GM12878 (cell line): ENCODE measurements around the gene APCDD1. TPM values are rescaled to one million over a fixed set of nuclear protein-coding genes. Genes with fewer than 3 reads are reported as not detected.

Source experiments
- ATAC-seq: fragments of 200-7000 bp; cut with Tn5 transposase; 3 replicates; pipeline ENCODE4 v1.9.1; 2020; ENCODE audit warnings: mild to moderate bottlenecking, moderate library complexity
- BruUV-seq: library from RNA; stranded (reverse); fragments of 400-500 nt; replicated peaks from 2 replicates; lab custom pipeline; 2021; lab: Mats Ljungman, UMichigan
- CTCF ChIA-PET: fragments of 300-600 bp; sonication (Branson Sonifier 250); formaldehyde crosslinking; extraction: SDS; loops from one replicate; lab custom pipeline; 2021; ENCODE audit warnings: inconsistent platforms; lab: Yijun Ruan, JAX
- POLR2A ChIA-PET: fragments of 350-600 bp; formaldehyde crosslinking; extraction: SDS; loops from one replicate; lab custom pipeline; 2021; ENCODE audit warnings: inconsistent platforms; lab: Charles Lee
- RAD21 ChIA-PET: fragments of 300-600 bp; sonication (Branson Sonifier 250); formaldehyde crosslinking; loops from one replicate; lab custom pipeline; 2023; ENCODE audit warnings: antibody characterized with exemption; ENCODE audit not compliant: unreplicated experiment; lab: Charles Lee
- SMC1A ChIA-PET: fragments of 300-600 bp; sonication (Branson Sonifier 250); formaldehyde crosslinking; loops from one replicate; lab custom pipeline; 2023; ENCODE audit not compliant: unreplicated experiment, uncharacterized antibody; lab: Charles Lee
- DNase-seq: peaks from one replicate; pipeline ENCODE4 v3.0.0-alpha.2; 2011; ENCODE audit warnings: low read depth, low spot score
- FAIRE-seq: peaks from 3 replicates; lab custom pipeline; 2011; peaks lifted over from hg19 to GRCh38; lab: Jason Lieb, UNC
- H2AFZ ChIP-seq: 2 replicates; pipeline ENCODE4 v1.6.0; 2011; ENCODE audit warnings: low read depth, low read length, control low read depth; ENCODE audit not compliant: control insufficient read depth
- H3K27ac ChIP-seq: 2 replicates; pipeline ENCODE4 v1.5.1; 2011; ENCODE audit warnings: control low read depth; ENCODE audit not compliant: control insufficient read depth, insufficient read depth
- H3K27me3 ChIP-seq, 2 experiments: replicated peaks in 1 of 2; 2 replicates each; pipeline versions ENCODE4 v1.6.0 to v1.6.1; 2011; ENCODE audit warnings: low read length in 1 of 2; ENCODE audit not compliant: control insufficient read depth in 2 of 2, insufficient read depth in 2 of 2
- H3K36me3 ChIP-seq, 2 experiments: 2 replicates each; pipeline ENCODE4 v1.5.1; 2011; ENCODE audit warnings: low read length in 1 of 2; ENCODE audit not compliant: control insufficient read depth in 2 of 2, insufficient read depth in 2 of 2
- H3K4me1 ChIP-seq: 2 replicates; pipeline ENCODE4 v1.6.1; 2011; ENCODE audit warnings: mild to moderate bottlenecking, low read length, moderate library complexity, mixed read lengths; ENCODE audit not compliant: control insufficient read depth, insufficient read depth
- H3K4me2 ChIP-seq: 2 replicates; pipeline ENCODE4 v1.6.0; 2011; ENCODE audit warnings: control low read depth; ENCODE audit not compliant: control insufficient read depth, insufficient read depth
- H3K4me3 ChIP-seq: fragments of 200-600 bp; sonication (generic); 2 replicates; pipeline ENCODE4 v1.5.1; 2016
- H3K79me2 ChIP-seq: 2 replicates; pipeline ENCODE4 v1.6.0; 2011; ENCODE audit warnings: low read length; ENCODE audit not compliant: control insufficient read depth, insufficient read depth
- H3K9ac ChIP-seq: 2 replicates; pipeline ENCODE4 v1.8.0; 2011; ENCODE audit warnings: low read length, control low read depth, mixed read lengths; ENCODE audit not compliant: control insufficient read depth, insufficient read depth
- H3K9me3 ChIP-seq: replicated peaks from 3 replicates; pipeline ENCODE4 v1.5.1; 2011; ENCODE audit warnings: mild to moderate bottlenecking, low read length; ENCODE audit not compliant: control insufficient read depth, insufficient read depth
- H4K20me1 ChIP-seq: 2 replicates; pipeline ENCODE4 v1.6.0; 2011; ENCODE audit not compliant: control insufficient read depth, insufficient read depth
- CHD2 ChIP-seq: IDR thresholded peaks from 2 replicates; pipeline ENCODE4 v1.6.1; 2011; ENCODE audit warnings: low read depth, low read length, improper control_type of control experiment, borderline replicate concordance
- CHD4 ChIP-seq: fragments of 200-600 bp; sonication (generic); IDR thresholded peaks from 2 replicates; pipeline ENCODE4 v1.6.1; 2016; ENCODE audit warnings: mild to moderate bottlenecking
- HDGF ChIP-seq: fragments of 450-650 bp; IDR thresholded peaks from 2 replicates; pipeline ENCODE4 v1.6.1; 2016; ENCODE audit warnings: antibody characterized with exemption
- IKZF2 ChIP-seq, 2 experiments: fragments of 450-650 bp; IDR thresholded peaks; 2 replicates each; pipeline ENCODE4 v1.6.1; 2017; ENCODE audit warnings: mild to moderate bottlenecking in 2 of 2, moderate library complexity in 2 of 2
- LARP7 ChIP-seq: fragments of 450-650 bp; IDR thresholded peaks from 2 replicates; pipeline ENCODE4 v1.6.1; 2017; ENCODE audit warnings: mild to moderate bottlenecking
- MTA2 ChIP-seq: fragments of 450-650 bp; IDR thresholded peaks from 2 replicates; pipeline ENCODE4 v1.6.1; 2016; ENCODE audit warnings: low read depth, mild to moderate bottlenecking, moderate library complexity
- MXI1 ChIP-seq: fragments of 150-350 bp; IDR thresholded peaks from 2 replicates; pipeline ENCODE4 v1.6.1; 2011; ENCODE audit warnings: low read depth, mild to moderate bottlenecking, inconsistent platforms, low read length, improper control_type of control experiment
- POLR2A ChIP-seq: IDR thresholded peaks from 2 replicates; pipeline ENCODE4 v1.6.1; 2011; ENCODE audit warnings: low read depth, mild to moderate bottlenecking, low read length
- RAD51 ChIP-seq: fragments of 450-650 bp; IDR thresholded peaks from 2 replicates; pipeline ENCODE4 v1.6.1; 2016; ENCODE audit warnings: moderate library complexity, mild to moderate bottlenecking, inconsistent platforms
- RBBP5 ChIP-seq: fragments of 200-600 bp; sonication (generic); conservative IDR thresholded peaks from 2 replicates; pipeline ENCODE4 v1.6.1; 2016
- RELA ChIP-seq: fragments of 450-650 bp; IDR thresholded peaks from 2 replicates; pipeline ENCODE4 v1.8.0; 2014; ENCODE audit warnings: borderline replicate concordance; ENCODE audit not compliant: partially characterized antibody
- SP1 ChIP-seq: IDR thresholded peaks from one replicate; pipeline ENCODE4 v1.6.1; 2011; ENCODE audit warnings: low read depth, low read length
- SUZ12 ChIP-seq: fragments of 200-600 bp; sonication (generic); IDR thresholded peaks from one replicate; pipeline ENCODE4 v1.6.1; 2018; ENCODE audit warnings: antibody characterized with exemption, mild to moderate bottlenecking; ENCODE audit not compliant: unreplicated experiment
- TCF12 ChIP-seq: IDR thresholded peaks from 2 replicates; pipeline ENCODE4 v1.6.1; 2011; ENCODE audit warnings: low read depth, mild to moderate bottlenecking, low read length
- ZNF274 ChIP-seq: IDR thresholded peaks from one replicate; pipeline ENCODE4 v1.8.0; 2011; ENCODE audit not compliant: insufficient read length, insufficient read depth
- ZZZ3 ChIP-seq: IDR thresholded peaks from 2 replicates; pipeline ENCODE4 v1.6.1; 2011; ENCODE audit warnings: low read depth; ENCODE audit not compliant: control insufficient read depth, insufficient read length
- WGBS: methylation state at CpG from one replicate; pipeline ENCODE4 v1.1.6; 2016; ENCODE audit warnings: low lambda C conversion rate; ENCODE audit not compliant: insufficient replicate concordance, insufficient coverage; ENCODE audit errors: missing lambda C conversion rate; 5-methylcytosine and 5-hydroxymethylcytosine counted together
- in situ Hi-C: fragments of 300-500 bp; cut with MboI; formaldehyde crosslinking; loops from 9 replicates; pipeline ENCODE4 v1.14.3; 2018; ENCODE audit warnings: mixed read lengths
- intact Hi-C: fragments of 100-400 bp; cut with micrococcal nuclease; formaldehyde crosslinking; loops from one replicate; pipeline ENCODE4 v1.14.2; 2022; ENCODE audit not compliant: unreplicated experiment
- polyA plus RNA-seq, 11 experiments: library from polyadenylated mRNA; depleted of rRNA in 4 of 11; unstranded in 6 of 11; stranded (reverse) in 5 of 11; fragments of >200 nt; fragmentation: Nextera tagmentation in 4 of 11; fragmentation: Illumina TruSeq in 1 of 11; extraction: Ambion mirVana in 4 of 11; extraction: Trizol in 1 of 11; gene quantifications; 1 replicate in 1 of 11; 2 replicates in 10 of 11; pipeline versions ENCODE4 v1.2.1 to v1.2.3, GENCODE V29; 2011 to 2016; ENCODE audit warnings: inconsistent platforms in 2 of 11, missing spikeins in 2 of 11, low read depth in 1 of 11
- total RNA-seq, 4 experiments: library from RNA; depleted of rRNA in 3 of 4; stranded (reverse); fragments of >200 nt in 3 of 4; fragmentation: Illumina TruSeq in 1 of 4; extraction: Trizol in 1 of 4; gene quantifications; 2 replicates each; pipeline versions ENCODE4 v1.2.1 to v1.2.3, GENCODE V29; 2013 to 2021
- TF ChIP-seq, protein P1 (sequence below): fragments of 150-350 bp; IDR thresholded peaks from 2 replicates; pipeline ENCODE4 v1.6.1; 2014; ENCODE audit warnings: mild to moderate bottlenecking, low read depth, low read length
- TF ChIP-seq, protein P2 (sequence below): fragments of 450-650 bp; formaldehyde crosslinking; IDR thresholded peaks from 2 replicates; pipeline ENCODE4 v1.4.0; 2022; ENCODE audit warnings: mild to moderate bottlenecking, moderate library complexity
- TF ChIP-seq, protein P3 (sequence below): fragments of 450-650 bp; IDR thresholded peaks from 2 replicates; pipeline ENCODE4 v1.6.1; 2017; ENCODE audit warnings: mild to moderate bottlenecking, low read depth, inconsistent platforms; ENCODE audit not compliant: poor library complexity, severe bottlenecking

APCDD1 gene
- total and polyA plus RNA-seq, 10 of the 15 experiments (the other 5 are each of a cell fraction or from before 2014, with no cell fraction given) = not detected

DNA sequence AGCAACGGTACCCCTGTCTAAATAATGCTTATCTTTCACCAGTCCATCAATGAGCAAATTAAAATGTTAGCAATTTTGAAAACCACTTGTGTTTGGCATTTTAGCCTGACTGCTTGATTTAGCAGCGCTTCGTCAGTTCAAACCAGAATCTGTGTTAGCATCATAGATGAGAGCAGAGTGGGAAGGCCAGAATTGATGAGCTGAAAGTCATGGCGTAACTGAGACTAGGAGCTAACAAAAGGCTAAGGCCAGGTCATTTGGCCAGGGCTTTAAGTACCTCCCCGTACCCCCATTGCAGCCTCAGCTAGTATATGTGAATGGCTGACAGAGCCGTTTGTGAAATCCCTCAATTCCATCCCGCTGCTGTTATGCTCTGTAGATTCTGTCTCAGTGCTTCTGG, 16.0 kb downstream of the APCDD1 start (continued):
- TF ChIP-seq, protein P1, sequence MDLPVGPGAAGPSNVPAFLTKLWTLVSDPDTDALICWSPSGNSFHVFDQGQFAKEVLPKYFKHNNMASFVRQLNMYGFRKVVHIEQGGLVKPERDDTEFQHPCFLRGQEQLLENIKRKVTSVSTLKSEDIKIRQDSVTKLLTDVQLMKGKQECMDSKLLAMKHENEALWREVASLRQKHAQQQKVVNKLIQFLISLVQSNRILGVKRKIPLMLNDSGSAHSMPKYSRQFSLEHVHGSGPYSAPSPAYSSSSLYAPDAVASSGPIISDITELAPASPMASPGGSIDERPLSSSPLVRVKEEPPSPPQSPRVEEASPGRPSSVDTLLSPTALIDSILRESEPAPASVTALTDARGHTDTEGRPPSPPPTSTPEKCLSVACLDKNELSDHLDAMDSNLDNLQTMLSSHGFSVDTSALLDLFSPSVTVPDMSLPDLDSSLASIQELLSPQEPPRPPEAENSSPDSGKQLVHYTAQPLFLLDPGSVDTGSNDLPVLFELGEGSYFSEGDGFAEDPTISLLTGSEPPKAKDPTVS = no peak
- TF ChIP-seq RBBP5 = no peak
- TF ChIP-seq, all 136 proteins: peak for 0

DNA sequence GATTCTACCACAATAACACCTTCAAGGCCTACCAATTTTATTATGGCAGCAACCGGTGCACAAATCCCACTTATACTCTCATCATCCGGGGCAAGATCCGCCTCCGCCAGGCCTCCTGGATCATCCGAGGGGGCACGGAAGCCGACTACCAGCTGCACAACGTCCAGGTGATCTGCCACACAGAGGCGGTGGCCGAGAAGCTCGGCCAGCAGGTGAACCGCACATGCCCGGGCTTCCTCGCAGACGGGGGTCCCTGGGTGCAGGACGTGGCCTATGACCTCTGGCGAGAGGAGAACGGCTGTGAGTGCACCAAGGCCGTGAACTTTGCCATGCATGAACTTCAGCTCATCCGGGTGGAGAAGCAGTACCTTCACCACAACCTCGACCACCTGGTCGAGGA, 17.1 kb downstream of the APCDD1 start:
- FAIRE-seq = no peak
- intact Hi-C loops = no loop called here
- no peak overlapping the region for H3K27ac ChIP-seq
- H3K4me1 ChIP-seq = no peaks in the 10 kb centered on the region; the same call in 1 of the 2 replicates
- H3K36me3 ChIP-seq = no peaks in the 10 kb centered on the region
- in situ Hi-C loops = no loop called here
- H3K9me3 ChIP-seq = no peaks in the 10 kb centered on the region
- H3K4me3 ChIP-seq = no peak overlapping the region
- no peak overlapping the region for H3K9ac ChIP-seq
- no peak overlapping the region for H2AFZ ChIP-seq
- ATAC-seq = no peak
- no peaks in the 10 kb centered on the region for H3K79me2 ChIP-seq
- ChIA-PET SMC1A (interaction anchor here (1.0 kb wide), 1 partner anchor 11 kb away, joined by 3 read pairs; no protein-coding TSS in a partner anchor), RAD21 (no interaction called here), CTCF (no interaction called here), POLR2A (no interaction called here)
- H3K4me2 ChIP-seq = no peak overlapping the region
- no peaks in the 10 kb centered on the region for H4K20me1 ChIP-seq
- no TSS peak for BruUV-seq
- H3K27me3 ChIP-seq = peaks cover 2 to 4% of the 10 kb centered on the region in 2 experiments; a peak in 3 of 4 replicates
- WGBS = 42% methylated on average over 22 of the region's 22 CpGs
- no peak for DNase-seq
- TF ChIP-seq POLR2A (no peak), ZNF274 (no peak), IKZF2 (IDR thresholded peaks at IDR 0.05) (no peak), MXI1 (no peak), CHD4 (no peak), TCF12 (no peak), LARP7 (no peak), HDGF (no peak), SUZ12 (no peak), ZZZ3 (no peak), SP1 (no peak), RAD51 (no peak), RELA (no peak), MTA2 (no peak), CHD2 (no peak)
- TF ChIP-seq, protein P2, sequence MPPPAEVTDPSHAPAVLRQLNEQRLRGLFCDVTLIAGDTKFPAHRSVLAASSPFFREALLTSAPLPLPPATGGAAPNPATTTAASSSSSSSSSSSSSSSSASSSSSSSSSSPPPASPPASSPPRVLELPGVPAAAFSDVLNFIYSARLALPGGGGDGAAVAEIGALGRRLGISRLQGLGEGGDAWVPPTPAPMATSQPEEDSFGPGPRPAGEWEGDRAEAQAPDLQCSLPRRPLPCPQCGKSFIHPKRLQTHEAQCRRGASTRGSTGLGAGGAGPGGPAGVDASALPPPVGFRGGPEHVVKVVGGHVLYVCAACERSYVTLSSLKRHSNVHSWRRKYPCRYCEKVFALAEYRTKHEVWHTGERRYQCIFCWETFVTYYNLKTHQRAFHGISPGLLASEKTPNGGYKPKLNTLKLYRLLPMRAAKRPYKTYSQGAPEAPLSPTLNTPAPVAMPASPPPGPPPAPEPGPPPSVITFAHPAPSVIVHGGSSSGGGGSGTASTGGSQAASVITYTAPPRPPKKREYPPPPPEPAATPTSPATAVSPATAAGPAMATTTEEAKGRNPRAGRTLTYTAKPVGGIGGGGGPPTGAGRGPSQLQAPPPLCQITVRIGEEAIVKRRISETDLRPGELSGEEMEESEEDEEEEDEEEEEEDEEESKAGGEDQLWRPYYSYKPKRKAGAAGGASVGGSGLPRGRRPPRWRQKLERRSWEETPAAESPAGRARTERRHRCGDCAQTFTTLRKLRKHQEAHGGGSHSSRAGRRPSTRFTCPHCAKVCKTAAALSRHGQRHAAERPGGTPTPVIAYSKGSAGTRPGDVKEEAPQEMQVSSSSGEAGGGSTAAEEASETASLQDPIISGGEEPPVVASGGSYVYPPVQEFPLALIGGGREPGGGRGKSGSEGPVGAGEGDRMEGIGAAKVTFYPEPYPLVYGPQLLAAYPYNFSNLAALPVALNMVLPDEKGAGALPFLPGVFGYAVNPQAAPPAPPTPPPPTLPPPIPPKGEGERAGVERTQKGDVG (CRISPR knock-in tag) = no peak
- TF ChIP-seq, protein P3, sequence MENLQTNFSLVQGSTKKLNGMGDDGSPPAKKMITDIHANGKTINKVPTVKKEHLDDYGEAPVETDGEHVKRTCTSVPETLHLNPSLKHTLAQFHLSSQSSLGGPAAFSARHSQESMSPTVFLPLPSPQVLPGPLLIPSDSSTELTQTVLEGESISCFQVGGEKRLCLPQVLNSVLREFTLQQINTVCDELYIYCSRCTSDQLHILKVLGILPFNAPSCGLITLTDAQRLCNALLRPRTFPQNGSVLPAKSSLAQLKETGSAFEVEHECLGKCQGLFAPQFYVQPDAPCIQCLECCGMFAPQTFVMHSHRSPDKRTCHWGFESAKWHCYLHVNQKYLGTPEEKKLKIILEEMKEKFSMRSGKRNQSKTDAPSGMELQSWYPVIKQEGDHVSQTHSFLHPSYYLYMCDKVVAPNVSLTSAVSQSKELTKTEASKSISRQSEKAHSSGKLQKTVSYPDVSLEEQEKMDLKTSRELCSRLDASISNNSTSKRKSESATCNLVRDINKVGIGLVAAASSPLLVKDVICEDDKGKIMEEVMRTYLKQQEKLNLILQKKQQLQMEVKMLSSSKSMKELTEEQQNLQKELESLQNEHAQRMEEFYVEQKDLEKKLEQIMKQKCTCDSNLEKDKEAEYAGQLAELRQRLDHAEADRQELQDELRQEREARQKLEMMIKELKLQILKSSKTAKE = no peak
